K562 (cell line): ENCODE measurements around the gene KIF25. TPM values are rescaled to one million over a fixed set of nuclear protein-coding genes. Genes with fewer than 3 reads are reported as not detected.

Source experiments
- ATAC-seq: fragments of 200-7000 bp; cut with Tn5 transposase; 3 replicates; pipeline ENCODE4 v1.9.1; 2020; ENCODE audit warnings: moderate library complexity
- BruUV-seq: library from RNA; stranded (reverse); fragments of 400-500 nt; replicated peaks from 2 replicates; lab custom pipeline; 2021; lab: Mats Ljungman, UMichigan
- CTCF ChIA-PET: fragments of 300-600 bp; formaldehyde crosslinking; extraction: SDS; loops from one replicate; lab custom pipeline; 2021; ENCODE audit warnings: low intra/inter-chr PET ratio; lab: Yijun Ruan, JAX
- POLR2A ChIA-PET: fragments of 300-600, 350-650 bp; sonication (Branson Sonifier 250); formaldehyde crosslinking; extraction: SDS; loops from one replicate; lab custom pipeline; 2021; ENCODE audit warnings: antibody characterized with exemption, inconsistent platforms; lab: Yijun Ruan, JAX
- DNase-seq, 4 experiments: peaks; one replicate each; pipeline versions ENCODE4 v3.0.0 to v3.0.0-alpha.2; 2011 to 2018; ENCODE audit warnings: low spot score in 3 of 4, mixed read lengths in 3 of 4; ENCODE audit errors: extremely low read depth in 1 of 4
- FAIRE-seq: peaks from 2 replicates; lab custom pipeline; 2011; peaks lifted over from hg19 to GRCh38; lab: Jason Lieb, UNC
- H2AFZ ChIP-seq: 2 replicates; pipeline ENCODE4 v1.6.0; 2011; ENCODE audit warnings: low read depth, low read length, control low read depth, inconsistent platforms
- H3K27ac ChIP-seq: fragments of 200-600 bp; 3 replicates; pipeline ENCODE4 v1.8.0; 2011; ENCODE audit warnings: low read depth, mild to moderate bottlenecking, control low read depth, inconsistent platforms, low read length, moderate library complexity, mixed read lengths; ENCODE audit errors: extremely low read depth
- H3K27me3 ChIP-seq, 2 experiments: fragments of 300-600 bp in 1 of 2; 2 replicates in 1 of 2; 3 replicates in 1 of 2; pipeline versions ENCODE4 v1.6.0 to v1.8.0; 2011; ENCODE audit warnings: inconsistent platforms in 2 of 2, low read length in 2 of 2, mild to moderate bottlenecking in 1 of 2, mixed read lengths in 1 of 2, moderate library complexity in 1 of 2; ENCODE audit not compliant: control insufficient read depth in 2 of 2, insufficient read depth in 2 of 2
- H3K36me3 ChIP-seq: fragments of 300-600 bp; 3 replicates; pipeline ENCODE4 v1.8.0; 2011; ENCODE audit warnings: mild to moderate bottlenecking, low read length, inconsistent platforms; ENCODE audit not compliant: control insufficient read depth, insufficient read depth
- H3K4me1 ChIP-seq, 2 experiments: fragments of 200-600 bp in 1 of 2; replicated peaks in 1 of 2; 2 replicates in 1 of 2; 3 replicates in 1 of 2; pipeline versions ENCODE4 v1.5.1 to v1.8.0; 2011; ENCODE audit warnings: inconsistent platforms in 2 of 2, low read length in 2 of 2, mild to moderate bottlenecking in 1 of 2, mixed read lengths in 1 of 2, moderate library complexity in 1 of 2; ENCODE audit not compliant: control insufficient read depth in 2 of 2, insufficient read depth in 2 of 2
- H3K4me2 ChIP-seq: 2 replicates; pipeline ENCODE4 v1.6.1; 2011; ENCODE audit warnings: low read length, control low read depth, inconsistent platforms, mixed read lengths; ENCODE audit not compliant: insufficient read depth
- H3K4me3 ChIP-seq: fragments of 200-600 bp; sonication (generic), shearing (Covaris generic); 2 replicates; pipeline ENCODE4 v1.5.1; 2016; ENCODE audit warnings: control low read depth, inconsistent platforms
- H3K79me2 ChIP-seq: fragments of 200-600 bp; 3 replicates; pipeline ENCODE4 v1.8.0; 2011; ENCODE audit warnings: low read length, inconsistent platforms; ENCODE audit not compliant: control insufficient read depth, insufficient read depth
- H3K9ac ChIP-seq, 2 experiments: 2 replicates each; pipeline versions ENCODE4 v1.6.0 to v1.6.1; 2011; ENCODE audit warnings: low read depth in 2 of 2, low read length in 2 of 2, control low read depth in 1 of 2, inconsistent platforms in 1 of 2, mild to moderate bottlenecking in 1 of 2, mixed read lengths in 1 of 2; ENCODE audit not compliant: insufficient read depth in 1 of 2
- H3K9me1 ChIP-seq: one replicate; pipeline ENCODE4 v1.6.0; 2011; ENCODE audit warnings: inconsistent platforms, mild to moderate bottlenecking, low read length, moderate library complexity; ENCODE audit not compliant: control insufficient read depth, insufficient read depth
- H3K9me3 ChIP-seq: replicated peaks from 2 replicates; pipeline ENCODE4 v1.5.1; 2011; ENCODE audit warnings: low read depth, low read length, inconsistent platforms; ENCODE audit not compliant: control insufficient read depth, insufficient read depth
- H4K20me1 ChIP-seq: replicated peaks from 2 replicates; pipeline ENCODE4 v1.6.1; 2011; ENCODE audit warnings: low read length, inconsistent platforms, mixed read lengths; ENCODE audit not compliant: control insufficient read depth, insufficient read depth
- CBX8 ChIP-seq: fragments of 200-600 bp; sonication (generic); IDR thresholded peaks from 2 replicates; pipeline ENCODE4 v1.6.1; 2012; ENCODE audit warnings: borderline replicate concordance, mixed run types, low read depth, mild to moderate bottlenecking, moderate library complexity, mixed read lengths, low read length, control low read depth, inconsistent platforms; ENCODE audit not compliant: poor library complexity, severe bottlenecking; ENCODE audit errors: extremely low read depth
- GMEB1 ChIP-seq: fragments of 250-450 bp; sonication (Bioruptor Pico); IDR thresholded peaks from 2 replicates; pipeline ENCODE4 v1.4.0; 2020; ENCODE audit warnings: mild to moderate bottlenecking
- KLF10 ChIP-seq: fragments of 250-450 bp; sonication (Bioruptor Pico); IDR thresholded peaks from 2 replicates; pipeline ENCODE4 v1.6.1; 2021; ENCODE audit warnings: matching md5 sums
- MXI1 ChIP-seq: IDR thresholded peaks from 2 replicates; pipeline ENCODE4 v1.6.1; 2011; ENCODE audit warnings: low read depth, mild to moderate bottlenecking, improper control_type of control experiment, low read length
- NCOA1 ChIP-seq: fragments of 450-650 bp; IDR thresholded peaks from 2 replicates; pipeline ENCODE4 v1.6.1; 2016; ENCODE audit warnings: low read depth
- SFPQ ChIP-seq: fragments of 200-400 bp; formaldehyde crosslinking; IDR thresholded peaks from 2 replicates; pipeline ENCODE4 v1.6.1; 2017; ENCODE audit warnings: mild to moderate bottlenecking, low read depth, low read length, moderate library complexity
- TAF1 ChIP-seq: IDR thresholded peaks from 2 replicates; pipeline ENCODE4 v1.6.1; 2011; ENCODE audit warnings: mild to moderate bottlenecking, low read length, moderate library complexity; ENCODE audit not compliant: insufficient read depth, control insufficient read depth, severe bottlenecking; ENCODE audit errors: extremely low read depth
- TRIM24 ChIP-seq, 2 experiments: fragments of 450-650 bp; IDR thresholded peaks; 2 replicates each; pipeline ENCODE4 v1.6.1; 2016
- U2AF1 ChIP-seq: fragments of 200-400 bp; formaldehyde crosslinking; optimal IDR thresholded peaks from 2 replicates; pipeline ENCODE3; 2017; ENCODE audit warnings: mild to moderate bottlenecking, low read depth, low read length, moderate library complexity
- ZFP30 ChIP-seq: fragments of 250-450 bp; sonication (Bioruptor Pico); IDR thresholded peaks from 2 replicates; pipeline ENCODE4 v1.8.0; 2022; ENCODE audit warnings: moderate library complexity, mild to moderate bottlenecking, inconsistent platforms, borderline replicate concordance
- ZNF146 ChIP-seq: IDR thresholded peaks from one replicate; pipeline ENCODE4 v1.6.1; 2018; ENCODE audit warnings: missing compliant biosample characterization; ENCODE audit not compliant: unreplicated experiment
- WGBS: fragments of 100-300 bp; shearing (Covaris generic); methylation state at CpG from one replicate; pipeline ENCODE4 v1.1.6; 2016; ENCODE audit warnings: low coverage, mixed read lengths; ENCODE audit not compliant: insufficient coverage; ENCODE audit errors: missing lambda C conversion rate; 5-methylcytosine and 5-hydroxymethylcytosine counted together
- in situ Hi-C: fragments of 300-500 bp; cut with MboI; formaldehyde crosslinking; loops from 4 replicates; pipeline ENCODE4 v1.15.0; 2018; ENCODE audit warnings: inconsistent platforms, mixed read lengths
- intact Hi-C: fragments of 100-400 bp; cut with micrococcal nuclease; formaldehyde crosslinking; loops from 2 replicates; pipeline ENCODE4 v1.14.2; 2022
- polyA plus RNA-seq, 8 experiments: library from polyadenylated mRNA; depleted of rRNA in 4 of 8; stranded (reverse) in 5 of 8; unstranded in 3 of 8; fragments of >200 nt; fragmentation: Nextera tagmentation in 2 of 8; fragmentation: Illumina TruSeq in 1 of 8; extraction: Ambion mirVana in 2 of 8; extraction: Trizol in 1 of 8; gene quantifications; 2 replicates each; pipeline versions ENCODE4 v1.2.1 to v1.2.3, GENCODE V29; 2011 to 2014; ENCODE audit warnings: inconsistent platforms in 1 of 8, missing spikeins in 1 of 8
- total RNA-seq, 7 experiments: library from RNA; depleted of rRNA in 6 of 7; stranded (reverse); fragments of >200 nt in 6 of 7; fragmentation: Illumina TruSeq in 2 of 7; extraction: Trizol in 2 of 7; gene quantifications; 2 replicates each; pipeline versions ENCODE4 v1.2.1 to v1.2.3, GENCODE V29; 2011 to 2021; ENCODE audit warnings: low replicate concordance in 1 of 7

Gene KIF25
- total and polyA plus RNA-seq, 9 of the 15 experiments (the other 6 are each of a cell fraction or from before 2014, with no cell fraction given): 0.04 to 0.49 (median 0.23) TPM; not detected in 5

GRCh38 chr6:168020242-168020641 lies 22.8 kb downstream of the KIF25 start:
- no peak for FAIRE-seq
- ATAC-seq: no peak
- Histone ChIP-seq H3K9me1 (no peaks in the 10 kb centered on the region), H4K20me1 (no peaks in the 10 kb centered on the region), H3K27ac (no peak overlapping the region), H3K27me3 (peaks cover 43 to 63% of the 10 kb centered on the region in 2 experiments), H3K4me1 (no peaks in the 10 kb centered on the region), H3K79me2 (no peaks in the 10 kb centered on the region), H3K36me3 (no peaks in the 10 kb centered on the region), H3K4me3 (no peak overlapping the region), H3K9ac (no peak overlapping the region), H3K4me2 (no peak overlapping the region), H2AFZ (no peak overlapping the region), H3K9me3 (no peaks in the 10 kb centered on the region)
- POLR2A ChIA-PET: interaction anchor here (0.5 to 0.6 kb wide), 3 partner anchors 293 to 1705 kb away, joined by 3 to 4 read pairs (median 3); no protein-coding TSS in a partner anchor
- CTCF ChIA-PET: no interaction called here
- no peak for DNase-seq
- TF ChIP-seq CBX8 (peak; percentile 54), ZFP30 (no peak)
- in situ Hi-C loops: no loop called here
- no TSS peak for BruUV-seq
- under 1% methylated on average over 8 of the region's 8 CpGs for WGBS
- intact Hi-C loops: no loop called here

- no peak for FAIRE-seq
- Histone ChIP-seq H3K27ac (no peak overlapping the region), H3K36me3 (no peaks in the 10 kb centered on the region), H3K9ac (no peak overlapping the region), H3K4me2 (no peak overlapping the region), H3K4me1 (peaks cover 0 to 5% of the 10 kb centered on the region in 2 experiments; a peak in 2 of 5 replicates), H3K9me3 (no peaks in the 10 kb centered on the region), H3K9me1 (no peaks in the 10 kb centered on the region), H3K79me2 (no peaks in the 10 kb centered on the region), H2AFZ (no peak overlapping the region), H3K4me3 (no peak overlapping the region), H4K20me1 (no peaks in the 10 kb centered on the region), H3K27me3 (peaks cover 45 to 65% of the 10 kb centered on the region in 2 experiments)
- ChIA-PET CTCF (no interaction called here), POLR2A (interaction anchor here (0.7 kb wide), 1 partner anchor 24 kb away, joined by 3 read pairs; no protein-coding TSS in a partner anchor)
- in situ Hi-C loops: no loop called here
- intact Hi-C loops: no loop called here
- no TSS peak for BruUV-seq
- no peak for DNase-seq
- ATAC-seq: no peak
- WGBS: 4% methylated on average over 5 of the region's 5 CpGs
- TF ChIP-seq TRIM24 (IDR thresholded peaks at IDR 0.05): no peak
- TF ChIP-seq KLF10 (CRISPR knock-in tag): no peak
- TF ChIP-seq MXI1: no peak
- no peak for TF ChIP-seq U2AF1
- no peak for TF ChIP-seq ZNF146 (CRISPR knock-in tag)
- no peak for TF ChIP-seq NCOA1
- TF ChIP-seq SFPQ: no peak
- TF ChIP-seq TAF1: no peak
- no peak for TF ChIP-seq GMEB1
Observed at GRCh38 chr6:168021581-168021980, 24.1 kb downstream of the KIF25 start.
